K562 (cell line): ENCODE results near the gene VPS26A. TPM values are rescaled to one million over a fixed set of nuclear protein-coding genes. Genes with fewer than 3 reads are reported as not detected.

Experiments
- CREM ChIP-seq: IDR thresholded peaks from 2 replicates; pipeline ENCODE4 v1.6.1; 2014; ENCODE audit warnings: antibody characterized with exemption, low read depth
- E2F6 ChIP-seq, 2 experiments: IDR thresholded peaks; 2 replicates each; pipeline ENCODE4 v1.6.1; 2011; ENCODE audit warnings: borderline replicate concordance in 1 of 2, control low read depth in 1 of 2, low read depth in 1 of 2, low read length in 1 of 2, mild to moderate bottlenecking in 1 of 2, mixed read lengths in 1 of 2, moderate library complexity in 1 of 2; ENCODE audit not compliant: insufficient read depth in 1 of 2, insufficient read length in 1 of 2, poor library complexity in 1 of 2, severe bottlenecking in 1 of 2; ENCODE audit errors: extremely low read depth in 1 of 2
- HMGXB4 ChIP-seq: sonication (generic); formaldehyde crosslinking; IDR thresholded peaks from 2 replicates; pipeline ENCODE4 v1.8.1; 2023; ENCODE audit warnings: mild to moderate bottlenecking, missing genetic modification reagents
- ILF3 ChIP-seq: fragments of 450-650 bp; IDR thresholded peaks from 2 replicates; pipeline ENCODE4 v1.6.1; 2018; ENCODE audit warnings: antibody characterized with exemption, mild to moderate bottlenecking, moderate library complexity, borderline replicate concordance
- KAT2B ChIP-seq: IDR thresholded peaks from one replicate; pipeline ENCODE4 v1.6.1; 2012; ENCODE audit warnings: low read depth, mild to moderate bottlenecking, control low read depth, inconsistent platforms, low read length, moderate library complexity
- MAZ ChIP-seq, 2 experiments: fragments of 450-650 bp in 1 of 2; sonication (generic) in 1 of 2; formaldehyde crosslinking; IDR thresholded peaks in 1 of 2; conservative IDR thresholded peaks in 1 of 2; 2 replicates each; pipeline versions ENCODE4 v1.4.0 to v1.5.0; 2020; ENCODE audit warnings: mild to moderate bottlenecking in 1 of 2, missing genetic modification reagents in 1 of 2
- NEUROD1 ChIP-seq: fragments of 150-350 bp; IDR thresholded peaks from 2 replicates; pipeline ENCODE4 v1.6.1; 2014; ENCODE audit warnings: borderline replicate concordance, low read length, low read depth; ENCODE audit not compliant: partially characterized antibody
- RBBP5 ChIP-seq: fragments of 200-600 bp; sonication (generic); IDR thresholded peaks from 2 replicates; pipeline ENCODE4 v1.6.1; 2012; ENCODE audit warnings: borderline replicate concordance, mild to moderate bottlenecking, low read length, control low read depth, inconsistent platforms; ENCODE audit not compliant: insufficient read depth, poor library complexity, severe bottlenecking
- STAT6 ChIP-seq: sonication (generic); formaldehyde crosslinking; IDR thresholded peaks from 2 replicates; pipeline ENCODE4 v1.8.1; 2023; ENCODE audit warnings: mild to moderate bottlenecking, missing genetic modification reagents
- TAF1 ChIP-seq: IDR thresholded peaks from 2 replicates; pipeline ENCODE4 v1.6.1; 2011; ENCODE audit warnings: mild to moderate bottlenecking, low read length, moderate library complexity; ENCODE audit not compliant: insufficient read depth, control insufficient read depth, severe bottlenecking; ENCODE audit errors: extremely low read depth
- TOE1 ChIP-seq, 2 experiments: fragments of 450-650 bp in 1 of 2; sonication (generic) in 1 of 2; formaldehyde crosslinking in 1 of 2; IDR thresholded peaks; 2 replicates each; pipeline versions ENCODE4 v1.7.1 to v1.8.0; 2016 to 2022; ENCODE audit warnings: borderline replicate concordance in 2 of 2, mild to moderate bottlenecking in 2 of 2, antibody characterized with exemption in 1 of 2, inconsistent platforms in 1 of 2, low read depth in 1 of 2, missing genetic modification reagents in 1 of 2, moderate library complexity in 1 of 2
- ZNF197 ChIP-seq: fragments of 200-800 bp; sonication (Bioruptor generic); IDR thresholded peaks from 2 replicates; pipeline ENCODE4 v1.6.1; 2016; ENCODE audit warnings: low read depth, missing genetic modification characterization, missing compliant biosample characterization
- ZNF584 ChIP-seq: fragments of 200-800 bp; sonication (Bioruptor generic); IDR thresholded peaks from 2 replicates; pipeline ENCODE4 v1.6.1; 2016; ENCODE audit warnings: low read depth, mild to moderate bottlenecking, missing genetic modification characterization, missing compliant biosample characterization
- polyA plus RNA-seq, 8 experiments: library from polyadenylated mRNA; depleted of rRNA in 4 of 8; stranded (reverse) in 5 of 8; unstranded in 3 of 8; fragments of >200 nt; fragmentation: Nextera tagmentation in 2 of 8; fragmentation: Illumina TruSeq in 1 of 8; extraction: Ambion mirVana in 2 of 8; extraction: Trizol in 1 of 8; gene quantifications; 2 replicates each; pipeline versions ENCODE4 v1.2.1 to v1.2.3, GENCODE V29; 2011 to 2014; ENCODE audit warnings: inconsistent platforms in 1 of 8, missing spikeins in 1 of 8
- total RNA-seq, 7 experiments: library from RNA; depleted of rRNA in 6 of 7; stranded (reverse); fragments of >200 nt in 6 of 7; fragmentation: Illumina TruSeq in 2 of 7; extraction: Trizol in 2 of 7; gene quantifications; 2 replicates each; pipeline versions ENCODE4 v1.2.1 to v1.2.3, GENCODE V29; 2011 to 2021; ENCODE audit warnings: low replicate concordance in 1 of 7

The VPS26A gene
- total and polyA plus RNA-seq, 9 of the 15 experiments (the other 6 are each of a cell fraction or from before 2014, with no cell fraction given) = 47.1 to 137 (median 69.3) TPM

- no peak; the same call in 1 of the 2 replicates for TF ChIP-seq STAT6 (CRISPR knock-in tag)
- peak; percentile 100 for TF ChIP-seq TOE1 (IDR thresholded peaks at IDR 0.05; ENCODE audit: borderline replicate concordance)
- TF ChIP-seq TOE1 (CRISPR knock-in tag; IDR thresholded peaks at IDR 0.05; ENCODE audit: borderline replicate concordance, low read depth) = 0 out of 2 replicates have a peak, but pooled peaks have one; percentile 76
- peak; percentile 58 for TF ChIP-seq NEUROD1
- TF ChIP-seq ZNF584 (CRISPR knock-in tag) = peak; percentile 60; the same call in 1 of the 2 replicates
- TF ChIP-seq TAF1 = peak; percentile 75
- peak; percentile 72; the same call in 1 of the 2 replicates for TF ChIP-seq CREM
- peak; percentile 96 for TF ChIP-seq RBBP5
- peak; percentile 59 to 62 for TF ChIP-seq E2F6 (IDR thresholded peaks at IDR 0.05; ENCODE audit: borderline replicate concordance in 1 of 2, extremely low read depth in 1 of 2, insufficient read depth in 1 of 2, insufficient read length in 1 of 2, low read depth in 1 of 2, low read length in 1 of 2, poor library complexity in 1 of 2, severe bottlenecking in 1 of 2)
- TF ChIP-seq MAZ (CRISPR knock-in tag; conservative IDR thresholded peaks at IDR 0.05 in 1 of 2, IDR thresholded peaks at IDR 0.05 in 1 of 2) = peak; percentile 99
- 0 out of 2 replicates have a peak, but pooled peaks have one; percentile 22 for TF ChIP-seq ZNF197 (CRISPR knock-in tag)
- TF ChIP-seq KAT2B = no peak
- peak; percentile 87; the same call in 1 of the 2 replicates for TF ChIP-seq HMGXB4
- peak; percentile 71; the same call in 1 of the 2 replicates for TF ChIP-seq ILF3
Measured at GRCh38 chr10:69123747-69124562, at the start of gene VPS26A (continued).
